ENCODE measurements around the gene HSPBP1. TPM values are rescaled to one million over a fixed set of nuclear protein-coding genes. Genes with fewer than 3 reads are reported as not detected.

The HSPBP1 gene
- polyA plus RNA-seq, 1 donor from 2014 or later: 61.1 TPM

DNA sequence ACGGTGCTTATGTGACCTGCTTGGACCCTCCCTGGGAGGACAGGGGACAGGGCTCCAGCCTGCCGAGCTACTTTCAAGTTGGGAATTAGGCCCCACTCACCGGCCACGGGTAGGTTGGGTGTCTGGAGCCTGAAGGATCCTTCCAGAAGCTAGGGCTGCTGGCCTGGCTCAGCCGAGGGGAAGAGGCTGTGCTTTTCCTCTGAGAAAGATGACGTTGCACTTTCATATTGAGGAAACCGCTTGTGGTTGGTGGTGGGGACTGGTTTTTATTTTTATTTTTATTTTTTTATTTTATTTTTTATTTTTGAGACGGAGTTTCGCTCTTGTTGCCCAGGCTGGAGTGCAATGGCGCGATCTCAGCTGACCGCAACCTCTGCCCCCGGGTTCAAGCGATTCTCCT, 45.3 kb upstream of the HSPBP1 start, which contains the start of gene TMEM150B:
Gene TMEM150B (minus strand): TSS at position 170 of the 400 bp plus-strand sequence. CDS start 4,305 bp downstream, outside the sequence.
- Histone ChIP-seq H3K9me3 (ENCODE audit: low read length) (no peaks in the 10 kb centered on the region), H3K79me2 (replicated peaks; ENCODE audit: insufficient read depth, low read length) (no peaks in the 10 kb centered on the region), H4K20me1 (ENCODE audit: insufficient read depth) (no peaks in the 10 kb centered on the region), H3F3A (ENCODE audit: insufficient read depth, low read length, poor library complexity, severe bottlenecking) (no peaks in the 10 kb centered on the region), H3K36me3 (ENCODE audit: insufficient read depth, low read length) (no peaks in the 10 kb centered on the region), H2AFZ (ENCODE audit: low read depth, low read length) (no peak within 1 kb of the TSS), H3K27ac (ENCODE audit: low read length) (no peak within 1 kb of the TSS), H3K27me3 (ENCODE audit: insufficient read depth, low read depth, low read length) (no peaks in the 10 kb centered on the region), H3K4me2 (ENCODE audit: low read length) (no peak within 1 kb of the TSS), H3K4me3 (ENCODE audit: low read length) (no peak within 1 kb of the TSS), H3K9ac (ENCODE audit: low read length) (no peak within 1 kb of the TSS), H3K9me2 (ENCODE audit: insufficient read depth, low read length) (no peaks in the 10 kb centered on the region)
- no peak for TF ChIP-seq EP300 (conservative IDR thresholded peaks at IDR 0.05; ENCODE audit: poor library complexity, severe bottlenecking)
- TF ChIP-seq SMC3 (conservative IDR thresholded peaks at IDR 0.05; ENCODE audit: poor library complexity): no peak
- TF ChIP-seq RAD21 (conservative IDR thresholded peaks at IDR 0.05): no peak
- no peak for TF ChIP-seq EZH2 (IDR thresholded peaks at IDR 0.05; ENCODE audit: borderline replicate concordance, insufficient read depth, low read length, poor library complexity, severe bottlenecking)
- TF ChIP-seq TAF1 (IDR thresholded peaks at IDR 0.05; ENCODE audit: low read depth): no peak
- TF ChIP-seq, protein P1, sequence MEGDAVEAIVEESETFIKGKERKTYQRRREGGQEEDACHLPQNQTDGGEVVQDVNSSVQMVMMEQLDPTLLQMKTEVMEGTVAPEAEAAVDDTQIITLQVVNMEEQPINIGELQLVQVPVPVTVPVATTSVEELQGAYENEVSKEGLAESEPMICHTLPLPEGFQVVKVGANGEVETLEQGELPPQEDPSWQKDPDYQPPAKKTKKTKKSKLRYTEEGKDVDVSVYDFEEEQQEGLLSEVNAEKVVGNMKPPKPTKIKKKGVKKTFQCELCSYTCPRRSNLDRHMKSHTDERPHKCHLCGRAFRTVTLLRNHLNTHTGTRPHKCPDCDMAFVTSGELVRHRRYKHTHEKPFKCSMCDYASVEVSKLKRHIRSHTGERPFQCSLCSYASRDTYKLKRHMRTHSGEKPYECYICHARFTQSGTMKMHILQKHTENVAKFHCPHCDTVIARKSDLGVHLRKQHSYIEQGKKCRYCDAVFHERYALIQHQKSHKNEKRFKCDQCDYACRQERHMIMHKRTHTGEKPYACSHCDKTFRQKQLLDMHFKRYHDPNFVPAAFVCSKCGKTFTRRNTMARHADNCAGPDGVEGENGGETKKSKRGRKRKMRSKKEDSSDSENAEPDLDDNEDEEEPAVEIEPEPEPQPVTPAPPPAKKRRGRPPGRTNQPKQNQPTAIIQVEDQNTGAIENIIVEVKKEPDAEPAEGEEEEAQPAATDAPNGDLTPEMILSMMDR (IDR thresholded peaks at IDR 0.05; ENCODE audit: poor library complexity, severe bottlenecking): no peak
- TF ChIP-seq, protein P2, sequence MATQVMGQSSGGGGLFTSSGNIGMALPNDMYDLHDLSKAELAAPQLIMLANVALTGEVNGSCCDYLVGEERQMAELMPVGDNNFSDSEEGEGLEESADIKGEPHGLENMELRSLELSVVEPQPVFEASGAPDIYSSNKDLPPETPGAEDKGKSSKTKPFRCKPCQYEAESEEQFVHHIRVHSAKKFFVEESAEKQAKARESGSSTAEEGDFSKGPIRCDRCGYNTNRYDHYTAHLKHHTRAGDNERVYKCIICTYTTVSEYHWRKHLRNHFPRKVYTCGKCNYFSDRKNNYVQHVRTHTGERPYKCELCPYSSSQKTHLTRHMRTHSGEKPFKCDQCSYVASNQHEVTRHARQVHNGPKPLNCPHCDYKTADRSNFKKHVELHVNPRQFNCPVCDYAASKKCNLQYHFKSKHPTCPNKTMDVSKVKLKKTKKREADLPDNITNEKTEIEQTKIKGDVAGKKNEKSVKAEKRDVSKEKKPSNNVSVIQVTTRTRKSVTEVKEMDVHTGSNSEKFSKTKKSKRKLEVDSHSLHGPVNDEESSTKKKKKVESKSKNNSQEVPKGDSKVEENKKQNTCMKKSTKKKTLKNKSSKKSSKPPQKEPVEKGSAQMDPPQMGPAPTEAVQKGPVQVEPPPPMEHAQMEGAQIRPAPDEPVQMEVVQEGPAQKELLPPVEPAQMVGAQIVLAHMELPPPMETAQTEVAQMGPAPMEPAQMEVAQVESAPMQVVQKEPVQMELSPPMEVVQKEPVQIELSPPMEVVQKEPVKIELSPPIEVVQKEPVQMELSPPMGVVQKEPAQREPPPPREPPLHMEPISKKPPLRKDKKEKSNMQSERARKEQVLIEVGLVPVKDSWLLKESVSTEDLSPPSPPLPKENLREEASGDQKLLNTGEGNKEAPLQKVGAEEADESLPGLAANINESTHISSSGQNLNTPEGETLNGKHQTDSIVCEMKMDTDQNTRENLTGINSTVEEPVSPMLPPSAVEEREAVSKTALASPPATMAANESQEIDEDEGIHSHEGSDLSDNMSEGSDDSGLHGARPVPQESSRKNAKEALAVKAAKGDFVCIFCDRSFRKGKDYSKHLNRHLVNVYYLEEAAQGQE (IDR thresholded peaks at IDR 0.05; ENCODE audit: borderline replicate concordance): no peak
- TF ChIP-seq POLR2AphosphoS5 (IDR thresholded peaks at IDR 0.05): no peak
- no peak for TF ChIP-seq MXI1 (conservative IDR thresholded peaks at IDR 0.05; ENCODE audit: poor library complexity, severe bottlenecking)

DNA sequence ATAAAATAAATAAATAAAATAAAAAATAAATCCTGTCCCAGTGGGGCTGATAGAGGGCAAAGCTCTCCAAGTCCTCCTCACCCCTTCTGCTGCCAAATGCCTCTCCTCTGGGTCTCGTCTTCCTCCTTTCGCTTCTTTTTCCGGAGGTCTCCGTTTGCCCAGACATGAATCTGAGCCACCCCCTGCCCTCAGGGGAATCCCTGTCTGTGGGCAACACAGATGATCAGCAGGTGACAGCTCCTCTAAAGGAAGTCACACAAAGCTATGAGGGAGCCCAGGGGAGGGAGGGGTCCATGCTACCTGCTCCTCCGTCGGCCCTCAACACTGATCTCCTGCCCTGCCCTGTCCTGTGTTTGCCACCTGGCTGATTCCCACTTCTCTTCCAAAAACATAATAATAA, 44.8 kb upstream of the HSPBP1 start:
- Histone ChIP-seq H3K9ac (ENCODE audit: low read length) (no peak overlapping the region), H4K20me1 (ENCODE audit: insufficient read depth) (no peaks in the 10 kb centered on the region), H3K4me3 (ENCODE audit: low read length) (no peak overlapping the region), H3K27me3 (ENCODE audit: insufficient read depth, low read depth, low read length) (no peaks in the 10 kb centered on the region), H3K9me2 (ENCODE audit: insufficient read depth, low read length) (no peaks in the 10 kb centered on the region), H3K9me3 (ENCODE audit: low read length) (no peaks in the 10 kb centered on the region), H2AFZ (ENCODE audit: low read depth, low read length) (no peak overlapping the region), H3K27ac (ENCODE audit: low read length) (no peak overlapping the region), H3F3A (ENCODE audit: insufficient read depth, low read length, poor library complexity, severe bottlenecking) (no peaks in the 10 kb centered on the region), H3K4me2 (ENCODE audit: low read length) (no peak overlapping the region), H3K79me2 (replicated peaks; ENCODE audit: insufficient read depth, low read length) (no peaks in the 10 kb centered on the region), H3K36me3 (ENCODE audit: insufficient read depth, low read length) (no peaks in the 10 kb centered on the region)
- TF ChIP-seq, protein P2 (IDR thresholded peaks at IDR 0.05; ENCODE audit: borderline replicate concordance): no peak
- TF ChIP-seq MXI1 (conservative IDR thresholded peaks at IDR 0.05; ENCODE audit: poor library complexity, severe bottlenecking): no peak
- TF ChIP-seq POLR2AphosphoS5 (IDR thresholded peaks at IDR 0.05): no peak
- TF ChIP-seq EP300 (conservative IDR thresholded peaks at IDR 0.05; ENCODE audit: poor library complexity, severe bottlenecking): no peak
- TF ChIP-seq SMC3 (conservative IDR thresholded peaks at IDR 0.05; ENCODE audit: poor library complexity): no peak
- no peak for TF ChIP-seq RAD21 (conservative IDR thresholded peaks at IDR 0.05)
- no peak for TF ChIP-seq TAF1 (IDR thresholded peaks at IDR 0.05; ENCODE audit: low read depth)
- TF ChIP-seq, protein P1 (IDR thresholded peaks at IDR 0.05; ENCODE audit: poor library complexity, severe bottlenecking): no peak
- no peak for TF ChIP-seq EZH2 (IDR thresholded peaks at IDR 0.05; ENCODE audit: borderline replicate concordance, insufficient read depth, low read length, poor library complexity, severe bottlenecking)

Data from neural cell (in vitro differentiated cells).